HEK293T (cell line): Measurements from ENCODE around the gene MDFIC2.

Source experiments
- BHLHE40 ChIP-seq: fragments of 450-650 bp; IDR thresholded peaks from 2 replicates; pipeline ENCODE4 v1.6.1; 2016; ENCODE audit warnings: mild to moderate bottlenecking, moderate library complexity, borderline replicate concordance
- FOXM1 ChIP-seq: fragments of 450-650 bp; IDR thresholded peaks from 2 replicates; pipeline ENCODE4 v1.6.1; 2017; ENCODE audit warnings: mild to moderate bottlenecking, borderline replicate concordance
- LEF1 ChIP-seq: fragments of 450-650 bp; IDR thresholded peaks from 2 replicates; pipeline ENCODE4 v1.6.1; 2017; ENCODE audit warnings: mild to moderate bottlenecking, borderline replicate concordance
- SUZ12 ChIP-seq: fragments of 450-650 bp; IDR thresholded peaks from 2 replicates; pipeline ENCODE4 v1.6.1; 2016; ENCODE audit warnings: mild to moderate bottlenecking

GRCh38 chr3:70291097-70291482 lies 21.3 kb downstream of the MDFIC2 start:
- TF ChIP-seq BHLHE40 (no peak), SUZ12 (no peak), FOXM1 (no peak), LEF1 (no peak)
